Erythroblast (primary cell): ENCODE measurements around the gene CSMD2.

Experiments
- GATA1 ChIP-seq: IDR thresholded peaks from 2 replicates; pipeline ENCODE4 v1.6.1; 2011; ENCODE audit warnings: low read depth, mild to moderate bottlenecking, control low read depth, low read length, moderate library complexity
- POLR2A ChIP-seq: IDR thresholded peaks from 2 replicates; pipeline ENCODE4 v1.6.1; 2011; ENCODE audit warnings: mild to moderate bottlenecking, low read length

- TF ChIP-seq POLR2A (no peak), GATA1 (no peak)
Observed at GRCh38 chr1:33610864-33611455, 554.1 kb downstream of the CSMD2 start.
